Mucosa of descending colon (tissue), 3 donors: Measurements from ENCODE around the gene DCAF5. TPM values are rescaled to one million over a fixed set of nuclear protein-coding genes. Genes with fewer than 3 reads are reported as not detected.
"Not testable (repeated sequence)": the region's sequence is repeated elsewhere in the genome, so short reads cannot be mapped to it uniquely, and the experiment has no call there.

ENCODE experiments used
- ATAC-seq: fragments of 200-7000 bp; cut with Tn5 transposase; one replicate; pipeline ENCODE4 v1.9.1; 2020; ENCODE audit warnings: mild to moderate bottlenecking, moderate library complexity
- DNase-seq, 3 donors: peaks; one replicate each; pipeline ENCODE4 v3.0.0-alpha.2; 2020
- H3K36me3 ChIP-seq: fragments of 200-600 bp; one replicate; pipeline ENCODE4 v1.8.0; 2021; ENCODE audit warnings: low read depth, mild to moderate bottlenecking
- H3K4me1 ChIP-seq: fragments of 200-600 bp; one replicate; pipeline ENCODE4 v1.8.0; 2021; ENCODE audit warnings: low read depth, mild to moderate bottlenecking
- H3K4me3 ChIP-seq: fragments of 200-600 bp; one replicate; pipeline ENCODE4 v1.8.0; 2021; ENCODE audit warnings: mild to moderate bottlenecking
- H3K9me3 ChIP-seq: fragments of 200-600 bp; one replicate; pipeline ENCODE4 v1.8.0; 2021; ENCODE audit warnings: mild to moderate bottlenecking
- intact Hi-C, 2 donors: fragments of 100-400 bp; cut with DNase I in 1 of 2; cut with micrococcal nuclease in 1 of 2; formaldehyde crosslinking; loops; one replicate each; pipeline versions ENCODE4 v1.11.0 to v1.11.1; 2022; cut with DNase I, micrococcal nuclease
- total RNA-seq, 3 donors: library from RNA; stranded (reverse); fragmentation: NEBNext Ultra II Directional in 2 of 3; extraction: Animal tissue kit (Norgen Biotek cat#: 25700) in 2 of 3; gene quantifications; one replicate each; pipeline versions ENCODE4 v1.2.1 to v1.2.4, GENCODE V29; 2021 to 2023
- TF ChIP-seq, protein P1 (sequence below): fragments of 200-600 bp; IDR thresholded peaks from one replicate; pipeline ENCODE4 v1.8.0; 2022; ENCODE audit warnings: antibody characterized with exemption, mild to moderate bottlenecking
- donor health status: DM: no; HTN: no; CAD: no; lungs with moderate emphysema.
- donor health status: DM: no; HTN: no; CAD: no.
- donor health status: DM: no; HTN: yes; CAD: no.

DCAF5 gene
- total RNA-seq, 3 donors from 2014 or later: 36.4 to 71.4 (median 46.9) TPM

DNA sequence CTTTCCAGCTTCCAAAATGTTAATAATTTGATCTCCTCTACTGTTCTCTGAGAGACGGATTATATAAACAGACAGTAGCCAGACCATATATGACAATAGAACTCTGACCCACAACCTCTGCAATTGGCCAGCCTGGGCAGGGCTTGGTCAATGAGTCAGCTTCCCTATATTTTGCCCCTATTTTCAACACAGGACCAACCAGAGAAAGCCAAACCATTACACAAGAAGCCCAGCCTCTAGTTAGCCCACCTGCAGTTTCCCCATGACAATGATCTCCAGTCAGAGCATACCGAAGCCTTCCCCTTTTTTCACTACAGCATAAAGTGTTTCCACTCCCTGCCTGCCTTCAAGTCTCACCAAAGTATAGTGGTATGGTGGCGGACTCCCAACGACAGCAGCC lies 30.8 kb upstream of the DCAF5 start:
- TF ChIP-seq, protein P1, sequence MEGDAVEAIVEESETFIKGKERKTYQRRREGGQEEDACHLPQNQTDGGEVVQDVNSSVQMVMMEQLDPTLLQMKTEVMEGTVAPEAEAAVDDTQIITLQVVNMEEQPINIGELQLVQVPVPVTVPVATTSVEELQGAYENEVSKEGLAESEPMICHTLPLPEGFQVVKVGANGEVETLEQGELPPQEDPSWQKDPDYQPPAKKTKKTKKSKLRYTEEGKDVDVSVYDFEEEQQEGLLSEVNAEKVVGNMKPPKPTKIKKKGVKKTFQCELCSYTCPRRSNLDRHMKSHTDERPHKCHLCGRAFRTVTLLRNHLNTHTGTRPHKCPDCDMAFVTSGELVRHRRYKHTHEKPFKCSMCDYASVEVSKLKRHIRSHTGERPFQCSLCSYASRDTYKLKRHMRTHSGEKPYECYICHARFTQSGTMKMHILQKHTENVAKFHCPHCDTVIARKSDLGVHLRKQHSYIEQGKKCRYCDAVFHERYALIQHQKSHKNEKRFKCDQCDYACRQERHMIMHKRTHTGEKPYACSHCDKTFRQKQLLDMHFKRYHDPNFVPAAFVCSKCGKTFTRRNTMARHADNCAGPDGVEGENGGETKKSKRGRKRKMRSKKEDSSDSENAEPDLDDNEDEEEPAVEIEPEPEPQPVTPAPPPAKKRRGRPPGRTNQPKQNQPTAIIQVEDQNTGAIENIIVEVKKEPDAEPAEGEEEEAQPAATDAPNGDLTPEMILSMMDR: no peak
- no peak for DNase-seq
- intact Hi-C loops: no loop called here
- Histone ChIP-seq H3K36me3 (no peaks in the 10 kb centered on the region), H3K4me3 (no peak overlapping the region), H3K9me3 (no peaks in the 10 kb centered on the region), H3K4me1 (no peaks in the 10 kb centered on the region)
- no peak for ATAC-seq

DNA sequence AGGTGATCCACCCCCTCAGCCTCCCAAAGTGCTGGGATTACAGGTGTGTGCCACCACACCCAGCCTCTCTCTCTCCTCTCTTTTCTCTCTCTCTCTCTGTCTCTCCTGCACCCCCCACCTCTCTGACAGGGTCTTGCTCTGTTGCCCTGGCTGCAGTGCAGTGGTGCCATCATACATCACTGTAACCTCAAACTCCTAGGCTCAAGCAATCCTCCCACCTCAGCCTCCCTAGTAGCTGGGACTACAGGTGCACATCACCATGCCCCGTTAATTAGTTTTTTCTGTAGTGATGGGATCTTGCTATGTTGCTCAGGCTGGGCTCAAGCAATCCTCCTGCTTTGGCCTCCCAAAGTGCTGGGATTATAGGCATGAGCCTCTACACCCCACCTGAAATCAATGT lies 29.7 kb upstream of the DCAF5 start:
- H3K4me1 ChIP-seq, ATAC-seq, DNase-seq, H3K36me3 ChIP-seq, H3K4me3 ChIP-seq, intact Hi-C loops, H3K9me3 ChIP-seq: not testable (repeated sequence)

DNA sequence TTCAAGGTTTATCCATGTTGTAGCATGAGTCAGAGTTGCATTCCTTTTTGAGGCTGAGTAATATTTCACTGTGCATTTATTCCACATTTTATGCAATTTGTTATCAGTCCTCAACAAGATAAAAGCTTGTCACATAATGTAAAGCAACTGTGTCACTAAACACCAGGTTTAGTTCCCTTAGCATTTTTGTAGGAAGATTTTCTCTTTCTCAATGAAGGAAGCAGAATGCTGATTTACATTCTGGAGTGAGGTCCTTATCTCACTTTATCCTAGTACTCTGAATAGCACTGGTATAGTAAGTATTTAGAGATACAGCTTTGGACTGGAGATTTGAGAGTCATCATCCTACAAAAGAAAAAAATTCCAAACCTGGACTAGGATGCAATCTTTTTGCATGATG lies 28.6 kb upstream of the DCAF5 start:
- TF ChIP-seq, protein P1: no peak
- DNase-seq (no peak), ATAC-seq (no peak)
- H3K9me3 ChIP-seq: no peaks in the 10 kb centered on the region
- intact Hi-C loops: no loop called here
- H3K4me3 ChIP-seq: no peak overlapping the region
- H3K4me1 ChIP-seq: no peaks in the 10 kb centered on the region
- H3K36me3 ChIP-seq: no peaks in the 10 kb centered on the region

DNA sequence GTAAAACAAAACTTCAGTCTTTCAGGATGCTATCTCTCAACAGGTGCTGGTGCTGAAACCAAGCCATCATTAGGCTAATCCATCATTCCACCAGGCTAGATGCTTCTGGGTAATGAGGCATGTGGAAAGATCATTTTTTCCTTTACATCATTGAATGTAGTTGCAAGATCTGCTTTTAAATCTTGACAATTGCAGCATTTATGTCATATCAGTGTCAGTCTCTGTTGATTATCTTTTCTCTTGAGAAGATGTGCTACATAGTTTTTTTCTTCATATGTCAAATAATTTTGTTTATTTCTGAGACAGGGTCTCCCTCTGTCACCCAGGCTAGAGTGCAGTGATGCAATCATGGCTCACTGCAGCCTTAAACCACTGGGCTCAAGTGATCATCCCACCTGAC lies 22.2 kb upstream of the DCAF5 start:
- H3K9me3 ChIP-seq: no peaks in the 10 kb centered on the region
- no peak for ATAC-seq
- no peaks in the 10 kb centered on the region for H3K36me3 ChIP-seq
- no peak overlapping the region for H3K4me3 ChIP-seq
- DNase-seq: no peak
- TF ChIP-seq, protein P1: no peak
- no peaks in the 10 kb centered on the region for H3K4me1 ChIP-seq
- intact Hi-C loops: no loop called here

DNA sequence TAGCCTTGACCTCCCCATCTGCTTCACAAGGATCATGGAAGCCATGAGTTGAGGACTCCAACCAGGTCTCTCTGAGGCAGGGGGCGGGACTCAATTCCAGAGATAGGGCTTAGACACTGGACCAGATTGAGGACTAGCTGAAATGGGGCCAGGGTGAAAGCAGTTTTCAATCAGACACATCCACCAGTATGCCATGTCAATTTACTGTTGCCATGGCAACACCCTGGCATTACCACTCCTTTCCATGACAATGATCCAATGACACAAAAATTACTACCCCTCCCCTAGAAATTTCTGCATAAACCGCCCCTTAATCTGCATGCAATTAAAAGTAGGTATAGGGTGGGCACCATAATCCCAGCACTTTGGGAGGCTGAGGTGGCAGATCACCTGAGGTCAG lies 18.6 kb upstream of the DCAF5 start:
- DNase-seq: no peak
- Histone ChIP-seq H3K36me3 (no peaks in the 10 kb centered on the region), H3K4me1 (no peaks in the 10 kb centered on the region), H3K4me3 (no peak overlapping the region), H3K9me3 (no peaks in the 10 kb centered on the region)
- ATAC-seq: no peak
- intact Hi-C loops: no loop called here
- TF ChIP-seq, protein P1: no peak

DNA sequence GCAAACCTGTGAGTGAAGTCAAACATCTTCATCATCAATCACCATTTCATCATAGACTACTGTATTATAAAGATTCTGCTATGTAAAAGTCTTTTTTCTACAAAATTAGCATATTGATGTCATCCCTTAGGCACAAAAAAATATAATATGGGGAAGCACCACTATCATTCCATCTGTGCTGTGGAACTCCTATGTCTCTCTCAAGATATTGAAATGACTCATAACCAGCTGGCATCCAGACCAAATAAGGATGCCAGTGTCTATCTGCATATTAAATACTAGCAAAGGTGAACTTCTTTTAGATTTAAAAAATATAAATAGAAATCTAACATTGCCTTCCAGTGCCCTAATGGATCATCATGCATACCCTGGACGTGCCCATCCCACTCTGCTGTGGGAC lies 17.9 kb upstream of the DCAF5 start:
- intact Hi-C loops: no loop called here
- no peaks in the 10 kb centered on the region for H3K36me3 ChIP-seq
- no peaks in the 10 kb centered on the region for H3K9me3 ChIP-seq
- H3K4me3 ChIP-seq: no peak overlapping the region
- no peaks in the 10 kb centered on the region for H3K4me1 ChIP-seq
- ATAC-seq (no peak), DNase-seq (no peak)
- TF ChIP-seq, protein P1: no peak

DNA sequence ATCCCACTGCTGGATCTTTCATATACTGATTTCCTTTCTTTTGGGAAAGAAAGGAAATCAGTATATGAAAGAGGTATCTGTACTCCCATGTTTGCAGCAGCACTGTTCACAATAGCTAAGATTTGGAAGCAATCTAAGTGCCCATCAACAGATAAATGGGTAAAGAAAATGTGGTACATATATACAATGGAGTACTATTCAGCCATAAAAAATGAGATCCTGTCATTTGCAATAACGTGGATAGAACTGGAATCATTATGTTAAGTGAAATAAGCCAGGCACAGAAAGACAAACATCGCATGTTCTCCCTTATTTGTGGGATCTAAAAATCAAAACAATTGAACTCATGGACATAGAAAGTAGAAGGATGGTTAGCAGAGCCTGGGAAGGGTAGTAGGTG lies 12.9 kb upstream of the DCAF5 start:
- H3K9me3 ChIP-seq, H3K36me3 ChIP-seq, ATAC-seq, H3K4me1 ChIP-seq, DNase-seq, H3K4me3 ChIP-seq, intact Hi-C loops: not testable (repeated sequence)
